Body of pancreas (tissue), 4 donors: ENCODE measurements around the gene MORN1. TPM values are rescaled to one million over a fixed set of nuclear protein-coding genes. Genes with fewer than 3 reads are reported as not detected.

Experiments
- ATAC-seq: fragments of 150-250 bp; one replicate; pipeline ENCODE4 v1.9.1; 2016
- DNase-seq, 4 donors: peaks; one replicate each; pipeline ENCODE4 v3.0.0-alpha.2; 2019
- H3K27ac ChIP-seq, 4 donors: fragments of 200-600 bp; sonication (generic); 1 replicate in 3 of 4; 2 replicates in 1 of 4; pipeline versions ENCODE4 v1.5.1 to v1.6.1; 2016 to 2019; ENCODE audit warnings: mild to moderate bottlenecking in 1 of 4, mixed read lengths in 1 of 4, moderate library complexity in 1 of 4
- H3K27me3 ChIP-seq, 2 donors: fragments of 200-600 bp; sonication (generic); one replicate each; pipeline ENCODE4 v1.6.0; 2016; ENCODE audit warnings: mild to moderate bottlenecking in 1 of 2
- H3K36me3 ChIP-seq, 2 donors: fragments of 200-600 bp; sonication (generic); replicated peaks in 1 of 2; 2 replicates each; pipeline ENCODE4 v1.5.1; 2016; ENCODE audit warnings: low read depth in 2 of 2; ENCODE audit not compliant: insufficient read depth in 1 of 2
- H3K4me1 ChIP-seq: fragments of 200-600 bp; sonication (generic); one replicate; pipeline ENCODE4 v1.6.0; 2016
- H3K4me3 ChIP-seq, 2 donors: fragments of 200-600 bp; sonication (generic); 1 replicate in 1 of 2; 2 replicates in 1 of 2; pipeline ENCODE4 v1.5.1; 2016 to 2019
- H3K9me3 ChIP-seq, 3 donors: fragments of 200-600 bp; sonication (generic); 1 replicate in 2 of 3; 2 replicates in 1 of 3; pipeline ENCODE4 v1.5.1; 2016
- POLR2A ChIP-seq, 3 donors: fragments of 450-650 bp; IDR thresholded peaks; one replicate each; pipeline ENCODE4 v1.6.1; 2016; ENCODE audit warnings: antibody characterized with exemption in 3 of 3, mild to moderate bottlenecking in 2 of 3
- WGBS, 2 donors: methylation state at CpG; one replicate each; pipeline ENCODE4 v1.1.5; 2017; 5-methylcytosine and 5-hydroxymethylcytosine counted together
- intact Hi-C: fragments of 100-400 bp; cut with DNase I; formaldehyde crosslinking; loops from one replicate; pipeline ENCODE4 v1.15.1; 2023
- total RNA-seq, 2 donors: library from RNA; depleted of rRNA; stranded (reverse); fragments of >200 nt; gene quantifications; one replicate each; pipeline ENCODE4 v1.1.0, GENCODE V29; 2016
- TF ChIP-seq, protein P1 (sequence below), 7 experiments: fragments of 450-650 bp in 4 of 7; fragments of 200-600 bp in 3 of 7; sonication (generic) in 3 of 7; IDR thresholded peaks; one replicate each; pipeline ENCODE4 v1.5.1; 2016 to 2019; ENCODE audit warnings: antibody characterized with exemption in 7 of 7

Gene MORN1
- total RNA-seq, 2 donors from 2014 or later: 7.0 to 17.8 TPM

- H3K27me3 ChIP-seq: no peaks in the 10 kb centered on the region
- intact Hi-C loops: no loop called here
- no peak overlapping the region for H3K27ac ChIP-seq
- ATAC-seq (no peak), DNase-seq (no peak)
- no peak overlapping the region for H3K4me3 ChIP-seq
- H3K36me3 ChIP-seq: no peaks in the 10 kb centered on the region
- WGBS, 2 donors: 91 to 96% methylated on average over 8 to 29 of the region's 29 CpGs
- H3K4me1 ChIP-seq: peaks cover 23% of the 10 kb centered on the region
- TF ChIP-seq, protein P1, sequence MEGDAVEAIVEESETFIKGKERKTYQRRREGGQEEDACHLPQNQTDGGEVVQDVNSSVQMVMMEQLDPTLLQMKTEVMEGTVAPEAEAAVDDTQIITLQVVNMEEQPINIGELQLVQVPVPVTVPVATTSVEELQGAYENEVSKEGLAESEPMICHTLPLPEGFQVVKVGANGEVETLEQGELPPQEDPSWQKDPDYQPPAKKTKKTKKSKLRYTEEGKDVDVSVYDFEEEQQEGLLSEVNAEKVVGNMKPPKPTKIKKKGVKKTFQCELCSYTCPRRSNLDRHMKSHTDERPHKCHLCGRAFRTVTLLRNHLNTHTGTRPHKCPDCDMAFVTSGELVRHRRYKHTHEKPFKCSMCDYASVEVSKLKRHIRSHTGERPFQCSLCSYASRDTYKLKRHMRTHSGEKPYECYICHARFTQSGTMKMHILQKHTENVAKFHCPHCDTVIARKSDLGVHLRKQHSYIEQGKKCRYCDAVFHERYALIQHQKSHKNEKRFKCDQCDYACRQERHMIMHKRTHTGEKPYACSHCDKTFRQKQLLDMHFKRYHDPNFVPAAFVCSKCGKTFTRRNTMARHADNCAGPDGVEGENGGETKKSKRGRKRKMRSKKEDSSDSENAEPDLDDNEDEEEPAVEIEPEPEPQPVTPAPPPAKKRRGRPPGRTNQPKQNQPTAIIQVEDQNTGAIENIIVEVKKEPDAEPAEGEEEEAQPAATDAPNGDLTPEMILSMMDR (IDR thresholded peaks at IDR 0.05): no peak
- TF ChIP-seq POLR2A (IDR thresholded peaks at IDR 0.05): no peak
- H3K9me3 ChIP-seq: no peaks in the 10 kb centered on the region
These were observed 108.6 kb downstream of the MORN1 start for GRCh38 chr1:2282556-2283270.

DNA sequence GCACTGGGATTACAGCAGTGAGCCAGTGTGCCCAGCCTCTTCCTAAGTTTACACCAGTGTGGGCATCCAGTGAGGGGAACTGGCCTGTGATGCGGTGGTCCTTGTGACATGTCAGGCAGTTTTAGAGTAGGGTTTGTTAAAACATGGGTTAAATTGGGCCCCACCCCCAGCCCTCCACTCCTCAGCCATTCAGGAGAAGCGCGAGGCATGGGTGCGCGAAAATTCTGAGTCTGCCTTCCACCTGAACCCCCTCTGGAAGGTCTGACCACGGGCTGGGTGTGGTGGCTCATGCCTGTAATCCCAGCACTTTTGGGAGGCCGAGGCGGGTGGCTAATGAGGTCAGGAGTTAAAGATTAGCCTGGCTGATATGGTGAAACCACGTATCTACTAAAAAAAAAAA, 111.5 kb downstream of the MORN1 start:
- 65 to 68% methylated on average over 9 of the region's 9 CpGs for WGBS, 2 donors
- TF ChIP-seq, protein P1 (IDR thresholded peaks at IDR 0.05): no peak
- no peak for TF ChIP-seq POLR2A (IDR thresholded peaks at IDR 0.05)
- no peaks in the 10 kb centered on the region for H3K9me3 ChIP-seq
- H3K27me3 ChIP-seq: no peaks in the 10 kb centered on the region
- H3K4me3 ChIP-seq: no peak overlapping the region
- ATAC-seq: no peak
- H3K4me1 ChIP-seq: peaks cover 45% of the 10 kb centered on the region
- no peaks in the 10 kb centered on the region for H3K36me3 ChIP-seq
- intact Hi-C loops: no loop called here
- DNase-seq: no peak
- peak overlapping the region in 2 of 4 donors; percentile 47 to 54 for H3K27ac ChIP-seq

GRCh38 chr1:2279210-2279639, 112.1 kb downstream of the MORN1 start:
- no peak for TF ChIP-seq POLR2A (IDR thresholded peaks at IDR 0.05)
- TF ChIP-seq, protein P1 (IDR thresholded peaks at IDR 0.05): no peak
- 47 to 63% methylated on average over 10 to 12 of the region's 13 CpGs for WGBS, 2 donors
- intact Hi-C loops: no loop called here
- peaks cover 51% of the 10 kb centered on the region for H3K4me1 ChIP-seq
- DNase-seq (peak in 1 of 4 donors; percentile 51), ATAC-seq (peak; percentile 34)
- H3K9me3 ChIP-seq: no peaks in the 10 kb centered on the region
- H3K27ac ChIP-seq: peak overlapping the region in 2 of 4 donors; percentile 47 to 54
- H3K27me3 ChIP-seq: no peaks in the 10 kb centered on the region
- H3K4me3 ChIP-seq: no peak overlapping the region
- no peaks in the 10 kb centered on the region for H3K36me3 ChIP-seq

GRCh38 chr1:2278591-2279209, 112.7 kb downstream of the MORN1 start:
- 82 to 91% methylated on average over 7 to 16 of the region's 16 CpGs for WGBS, 2 donors
- Histone ChIP-seq H3K9me3 (no peaks in the 10 kb centered on the region), H3K4me1 (peaks cover 56% of the 10 kb centered on the region), H3K27ac (peak overlapping the region in 2 of 4 donors; percentile 17 to 47), H3K27me3 (no peaks in the 10 kb centered on the region), H3K36me3 (no peaks in the 10 kb centered on the region), H3K4me3 (no peak overlapping the region)
- no peak for DNase-seq
- intact Hi-C loops: no loop called here
- ATAC-seq: no peak
- TF ChIP-seq, protein P1 (IDR thresholded peaks at IDR 0.05): no peak
- no peak for TF ChIP-seq POLR2A (IDR thresholded peaks at IDR 0.05)
